Spinal cord (tissue), 10 donors: ENCODE measurements around the gene GRIK2. TPM values are rescaled to one million over a fixed set of nuclear protein-coding genes. Genes with fewer than 3 reads are reported as not detected.

ENCODE experiments used
- DNase-seq, 6 donors: peaks; one replicate each; pipeline versions ENCODE4 v3.0.0 to v3.0.0-alpha.2; 2013 to 2015; ENCODE audit warnings: low spot score in 6 of 6, low read depth in 4 of 6
- H3K27ac ChIP-seq: one replicate; pipeline ENCODE4 v1.5.1; 2013; ENCODE audit warnings: low read depth, low read length, control low read depth
- H3K27me3 ChIP-seq: one replicate; pipeline ENCODE4 v1.6.1; 2013; ENCODE audit warnings: low read length; ENCODE audit not compliant: control insufficient read depth, insufficient read depth
- H3K36me3 ChIP-seq: one replicate; pipeline ENCODE4 v1.6.1; 2013; ENCODE audit warnings: low read length; ENCODE audit not compliant: control insufficient read depth, insufficient read depth
- H3K4me1 ChIP-seq: one replicate; pipeline ENCODE4 v1.6.1; 2013; ENCODE audit warnings: low read length; ENCODE audit not compliant: control insufficient read depth, insufficient read depth
- H3K4me3 ChIP-seq: one replicate; pipeline ENCODE4 v1.5.1; 2013; ENCODE audit warnings: low read depth, low read length, control low read depth
- H3K9me3 ChIP-seq: one replicate; pipeline ENCODE4 v1.6.1; 2013; ENCODE audit warnings: low read length; ENCODE audit not compliant: control insufficient read depth, insufficient read depth
- WGBS: methylation state at CpG from one replicate; pipeline ENCODE4 v1.1.5; 2013; ENCODE audit warnings: missing lambda C conversion rate; ENCODE audit not compliant: insufficient coverage; 5-methylcytosine and 5-hydroxymethylcytosine counted together
- polyA plus RNA-seq, 2 donors: library from polyadenylated mRNA; unstranded; fragments of 120-200 nt; gene quantifications; one replicate each; pipeline ENCODE4 v1.2.1, GENCODE V29; 2013; ENCODE audit not compliant: insufficient read length in 2 of 2
- total RNA-seq, 2 donors: library from RNA; depleted of rRNA in 1 of 2; stranded (reverse); fragments of 120-200 nt in 1 of 2; fragments of >200 nt in 1 of 2; gene quantifications; one replicate each; pipeline versions ENCODE4 v1.2.3 to v1.2.4, GENCODE V29; 2013 to 2014
- donor health status: healthy.

GRIK2 gene
- total and polyA plus RNA-seq, 4 donors = 25.3 to 92.4 (median 54.7) TPM

GRCh38 chr6:101747716-101748115 is 354.2 kb downstream of the GRIK2 start:
- no peaks in the 10 kb centered on the region for H3K9me3 ChIP-seq
- H3K27me3 ChIP-seq = no peaks in the 10 kb centered on the region
- no peak overlapping the region for H3K4me3 ChIP-seq
- no peaks in the 10 kb centered on the region for H3K4me1 ChIP-seq
- no peaks in the 10 kb centered on the region for H3K36me3 ChIP-seq
- DNase-seq = peak in 2 of 6 donors; percentile 46 to 49
- no peak overlapping the region for H3K27ac ChIP-seq
- WGBS = 57% methylated on average over 1 of the region's 1 CpG

GRCh38 chr6:101755931-101756330 is 362.4 kb downstream of the GRIK2 start:
- no peaks in the 10 kb centered on the region for H3K36me3 ChIP-seq
- no CpG with 5 or more reads among the region's 1 CpG for WGBS
- no peaks in the 10 kb centered on the region for H3K9me3 ChIP-seq
- no peaks in the 10 kb centered on the region for H3K4me1 ChIP-seq
- no peak overlapping the region for H3K27ac ChIP-seq
- DNase-seq = peak in 1 of 6 donors; percentile 93
- no peak overlapping the region for H3K4me3 ChIP-seq
- no peaks in the 10 kb centered on the region for H3K27me3 ChIP-seq

GRCh38 chr6:101758368-101758767 is 364.9 kb downstream of the GRIK2 start:
- peak in 1 of 6 donors; percentile 91 for DNase-seq
- H3K4me3 ChIP-seq = no peak overlapping the region
- H3K36me3 ChIP-seq = no peaks in the 10 kb centered on the region
- no peaks in the 10 kb centered on the region for H3K9me3 ChIP-seq
- H3K27ac ChIP-seq = no peak overlapping the region
- WGBS = no CpG with 5 or more reads among the region's 1 CpG
- no peaks in the 10 kb centered on the region for H3K27me3 ChIP-seq
- H3K4me1 ChIP-seq = no peaks in the 10 kb centered on the region

GRCh38 chr6:101760843-101761621 is 367.5 kb downstream of the GRIK2 start:
- no peak overlapping the region for H3K27ac ChIP-seq
- H3K9me3 ChIP-seq = no peaks in the 10 kb centered on the region
- DNase-seq = no peak

GRCh38 chr6:101762851-101763250 is 369.3 kb downstream of the GRIK2 start:
- Histone ChIP-seq H3K9me3 (no peaks in the 10 kb centered on the region), H3K27ac (no peak overlapping the region), H3K27me3 (no peaks in the 10 kb centered on the region), H3K36me3 (no peaks in the 10 kb centered on the region), H3K4me1 (no peaks in the 10 kb centered on the region), H3K4me3 (no peak overlapping the region)
- DNase-seq = peak in 2 of 6 donors; percentile 12 to 36
- 21% methylated on average over 2 of the region's 3 CpGs for WGBS

More at GRCh38 chr6:101760843-101761621, 367.5 kb downstream of the GRIK2 start:
- Histone ChIP-seq H3K4me3 (no peak overlapping the region), H3K4me1 (no peaks in the 10 kb centered on the region), H3K27me3 (no peaks in the 10 kb centered on the region), H3K36me3 (no peaks in the 10 kb centered on the region)

GRCh38 chr6:101765281-101765680 is 371.8 kb downstream of the GRIK2 start:
- no peak for DNase-seq
- Histone ChIP-seq H3K27me3 (no peaks in the 10 kb centered on the region), H3K9me3 (no peaks in the 10 kb centered on the region), H3K36me3 (no peaks in the 10 kb centered on the region), H3K4me3 (no peak overlapping the region), H3K27ac (no peak overlapping the region), H3K4me1 (no peaks in the 10 kb centered on the region)
- no CpG with 5 or more reads among the region's 1 CpG for WGBS

GRCh38 chr6:101770116-101770515 is 376.6 kb downstream of the GRIK2 start:
- H3K9me3 ChIP-seq = no peaks in the 10 kb centered on the region
- no CpG with 5 or more reads among the region's 3 CpGs for WGBS
- no peaks in the 10 kb centered on the region for H3K27me3 ChIP-seq
- no peaks in the 10 kb centered on the region for H3K4me1 ChIP-seq
- no peak overlapping the region for H3K27ac ChIP-seq
- no peak for DNase-seq
- H3K36me3 ChIP-seq = no peaks in the 10 kb centered on the region
- no peak overlapping the region for H3K4me3 ChIP-seq

GRCh38 chr6:101776919-101777350 is 383.4 kb downstream of the GRIK2 start:
- WGBS = 35% methylated on average over 7 of the region's 7 CpGs
- H3K27ac ChIP-seq = no peak overlapping the region

GRCh38 chr6:101777646-101778045 is 384.1 kb downstream of the GRIK2 start:
- H3K27me3 ChIP-seq = no peaks in the 10 kb centered on the region
- H3K27ac ChIP-seq = no peak overlapping the region
- WGBS = 40% methylated on average over 1 of the region's 2 CpGs
- peak in 1 of 6 donors; percentile 64 for DNase-seq
- H3K4me1 ChIP-seq = peaks cover 5% of the 10 kb centered on the region
- H3K36me3 ChIP-seq = no peaks in the 10 kb centered on the region
- no peaks in the 10 kb centered on the region for H3K9me3 ChIP-seq
- no peak overlapping the region for H3K4me3 ChIP-seq

More at GRCh38 chr6:101776919-101777350, 383.4 kb downstream of the GRIK2 start:
- H3K4me1 ChIP-seq = peaks cover 5% of the 10 kb centered on the region
- no peaks in the 10 kb centered on the region for H3K9me3 ChIP-seq
- H3K36me3 ChIP-seq = no peaks in the 10 kb centered on the region
- H3K27me3 ChIP-seq = no peaks in the 10 kb centered on the region
- H3K4me3 ChIP-seq = no peak overlapping the region
- DNase-seq = peak in 3 of 6 donors; percentile 26 to 83 (median 67)
